ENCODE data around the gene EEA1.

- no peak for TF ChIP-seq CTCF (IDR thresholded peaks at IDR 0.05; ENCODE audit: insufficient read depth, low read length, poor library complexity, severe bottlenecking)
- no peak for TF ChIP-seq EZH2phosphoT487 (conservative IDR thresholded peaks at IDR 0.05; ENCODE audit: low read length)
These were observed 125.2 kb downstream of the EEA1 start for GRCh38 chr12:92803903-92804302.
